Duodenal mucosa (tissue), 2 donors: Measurements from ENCODE around the gene EGLN3.
"Not testable (repeated sequence)": the region's sequence is repeated elsewhere in the genome, so short reads cannot be mapped to it uniquely, and the experiment has no call there.

ENCODE experiments used
- H3K27ac ChIP-seq: one replicate; pipeline ENCODE4 v1.7.0; 2013; ENCODE audit warnings: low read depth, low read length
- H3K27me3 ChIP-seq, 2 donors: one replicate each; pipeline ENCODE4 v1.7.0; 2013; ENCODE audit warnings: low read length in 2 of 2, control low read depth in 1 of 2; ENCODE audit not compliant: insufficient read depth in 2 of 2, control insufficient read depth in 1 of 2
- H3K36me3 ChIP-seq, 2 donors: one replicate each; pipeline ENCODE4 v1.7.0; 2013; ENCODE audit warnings: low read length in 2 of 2, control low read depth in 1 of 2; ENCODE audit not compliant: insufficient read depth in 2 of 2, control insufficient read depth in 1 of 2
- H3K4me1 ChIP-seq, 2 donors: one replicate each; pipeline ENCODE4 v1.7.0; 2013; ENCODE audit warnings: low read length in 2 of 2, control low read depth in 1 of 2; ENCODE audit not compliant: insufficient read depth in 2 of 2, control insufficient read depth in 1 of 2
- H3K4me3 ChIP-seq, 2 donors: one replicate each; pipeline ENCODE4 v1.7.0; 2013; ENCODE audit warnings: low read length in 2 of 2, low read depth in 1 of 2
- H3K9ac ChIP-seq, 2 donors: one replicate each; pipeline ENCODE4 v1.7.0; 2013; ENCODE audit warnings: low read length in 2 of 2, low read depth in 1 of 2
- H3K9me3 ChIP-seq, 2 donors: one replicate each; pipeline ENCODE4 v1.7.0; 2013; ENCODE audit warnings: low read length in 2 of 2, control low read depth in 1 of 2; ENCODE audit not compliant: control insufficient read depth in 1 of 2

The EGLN3 gene

GRCh38 chr14:33985242-33985641 lies 34.4 kb upstream of the EGLN3 start:
- no peak overlapping the region for H3K4me3 ChIP-seq
- no peak overlapping the region for H3K9ac ChIP-seq
- no peak overlapping the region for H3K27ac ChIP-seq
- H3K27me3 ChIP-seq: no peaks in the 10 kb centered on the region
- no peaks in the 10 kb centered on the region for H3K9me3 ChIP-seq
- no peaks in the 10 kb centered on the region for H3K36me3 ChIP-seq
- H3K4me1 ChIP-seq: no peaks in the 10 kb centered on the region

- Histone ChIP-seq H3K36me3 (no peaks in the 10 kb centered on the region), H3K27ac (no peak overlapping the region), H3K9me3 (no peaks in the 10 kb centered on the region), H3K9ac (no peak overlapping the region), H3K4me1 (no peaks in the 10 kb centered on the region), H3K27me3 (no peaks in the 10 kb centered on the region), H3K4me3 (no peak overlapping the region)
Measured at GRCh38 chr14:33979613-33980276, 28.9 kb upstream of the EGLN3 start.

- H3K9me3 ChIP-seq: no peaks in the 10 kb centered on the region
- no peak overlapping the region for H3K27ac ChIP-seq
- H3K27me3 ChIP-seq: no peaks in the 10 kb centered on the region
- no peaks in the 10 kb centered on the region for H3K36me3 ChIP-seq
- no peak overlapping the region for H3K4me3 ChIP-seq
- no peak overlapping the region for H3K9ac ChIP-seq
- H3K4me1 ChIP-seq: no peaks in the 10 kb centered on the region
Measured at GRCh38 chr14:33978892-33979612, 28.2 kb upstream of the EGLN3 start.

- peaks cover 0 to 5% of the 10 kb centered on the region in 2 donors for H3K9me3 ChIP-seq
Measured at GRCh38 chr14:33972583-33973081, 21.8 kb upstream of the EGLN3 start.

GRCh38 chr14:33969846-33970245 lies 19.0 kb upstream of the EGLN3 start:
- H3K4me3 ChIP-seq, H3K9ac ChIP-seq, H3K27ac ChIP-seq, H3K27me3 ChIP-seq, H3K9me3 ChIP-seq, H3K36me3 ChIP-seq, H3K4me1 ChIP-seq: not testable (repeated sequence)

More at GRCh38 chr14:33972583-33973081, 21.8 kb upstream of the EGLN3 start:
- Histone ChIP-seq H3K4me3 (no peak overlapping the region), H3K27ac (no peak overlapping the region), H3K27me3 (no peaks in the 10 kb centered on the region), H3K9ac (no peak overlapping the region), H3K4me1 (no peaks in the 10 kb centered on the region), H3K36me3 (no peaks in the 10 kb centered on the region)

- H3K4me1 ChIP-seq: no peaks in the 10 kb centered on the region
- no peak overlapping the region for H3K27ac ChIP-seq
- H3K4me3 ChIP-seq: no peak overlapping the region
- peaks cover 0 to 5% of the 10 kb centered on the region in 2 donors for H3K9me3 ChIP-seq
- H3K36me3 ChIP-seq: no peaks in the 10 kb centered on the region
- H3K27me3 ChIP-seq: no peaks in the 10 kb centered on the region
- H3K9ac ChIP-seq: no peak overlapping the region
Measured at GRCh38 chr14:33968722-33969121, 17.8 kb upstream of the EGLN3 start.

- no peak overlapping the region for H3K4me3 ChIP-seq
- no peak overlapping the region for H3K9ac ChIP-seq
- no peaks in the 10 kb centered on the region for H3K36me3 ChIP-seq
- no peaks in the 10 kb centered on the region for H3K4me1 ChIP-seq
- H3K9me3 ChIP-seq: peaks cover 0 to 5% of the 10 kb centered on the region in 2 donors
- H3K27me3 ChIP-seq: no peaks in the 10 kb centered on the region
- H3K27ac ChIP-seq: no peak overlapping the region
Measured at GRCh38 chr14:33967138-33967537, 16.3 kb upstream of the EGLN3 start.

- H3K9ac ChIP-seq: no peak overlapping the region
- H3K9me3 ChIP-seq: peaks cover 0 to 5% of the 10 kb centered on the region in 2 donors
- H3K4me1 ChIP-seq: no peaks in the 10 kb centered on the region
- no peaks in the 10 kb centered on the region for H3K36me3 ChIP-seq
- no peaks in the 10 kb centered on the region for H3K27me3 ChIP-seq
- H3K4me3 ChIP-seq: no peak overlapping the region
- H3K27ac ChIP-seq: no peak overlapping the region
Measured at GRCh38 chr14:33966276-33966675, 15.4 kb upstream of the EGLN3 start.

GRCh38 chr14:33964599-33965317 lies 13.9 kb upstream of the EGLN3 start:
- no peak overlapping the region for H3K9ac ChIP-seq
- H3K4me3 ChIP-seq: no peak overlapping the region
- H3K4me1 ChIP-seq: no peaks in the 10 kb centered on the region
- no peaks in the 10 kb centered on the region for H3K27me3 ChIP-seq
- no peak overlapping the region for H3K27ac ChIP-seq
- no peaks in the 10 kb centered on the region for H3K36me3 ChIP-seq
- H3K9me3 ChIP-seq: peaks cover 0 to under 1% of the 10 kb centered on the region in 2 donors

- Histone ChIP-seq H3K36me3 (no peaks in the 10 kb centered on the region), H3K9ac (no peak overlapping the region), H3K27me3 (no peaks in the 10 kb centered on the region), H3K4me1 (no peaks in the 10 kb centered on the region), H3K9me3 (no peaks in the 10 kb centered on the region), H3K27ac (no peak overlapping the region), H3K4me3 (no peak overlapping the region)
Measured at GRCh38 chr14:33963892-33964291, 13.0 kb upstream of the EGLN3 start.
